Fibroblast of lung (primary cell): ENCODE data around the gene IGFLR1. TPM values are rescaled to one million over a fixed set of nuclear protein-coding genes. Genes with fewer than 3 reads are reported as not detected.

Source experiments
- DNase-seq, 2 donors: peaks; one replicate each; pipeline versions ENCODE4 v3.0.0 to v3.0.0-alpha.2; 2010; ENCODE audit warnings: low read depth in 2 of 2
- H2AFZ ChIP-seq: 2 replicates; pipeline ENCODE4 v1.5.1; 2012; ENCODE audit warnings: low read length, control low read depth, inconsistent platforms
- H3K27ac ChIP-seq: 2 replicates; pipeline ENCODE4 v1.5.1; 2011; ENCODE audit warnings: low read length, control low read depth; ENCODE audit not compliant: insufficient read depth
- H3K27me3 ChIP-seq: 2 replicates; pipeline ENCODE4 v1.5.1; 2011; ENCODE audit warnings: mild to moderate bottlenecking, low read length; ENCODE audit not compliant: control insufficient read depth, insufficient read depth
- H3K36me3 ChIP-seq: 2 replicates; pipeline ENCODE4 v1.5.1; 2011; ENCODE audit warnings: low read length; ENCODE audit not compliant: control insufficient read depth, insufficient read depth
- H3K4me1 ChIP-seq: 2 replicates; pipeline ENCODE4 v1.5.1; 2011; ENCODE audit warnings: low read length; ENCODE audit not compliant: control insufficient read depth, insufficient read depth; ENCODE audit errors: extremely low read depth
- H3K4me2 ChIP-seq: 2 replicates; pipeline ENCODE4 v1.5.1; 2011; ENCODE audit warnings: low read length, control low read depth; ENCODE audit not compliant: insufficient read depth; ENCODE audit errors: extremely low read depth
- H3K4me3 ChIP-seq, 4 experiments: fragments of 200-600 bp in 1 of 4; sonication (generic) in 1 of 4; replicated peaks in 1 of 4; 2 replicates each; pipeline ENCODE4 v1.5.1; 2011 to 2016; ENCODE audit warnings: low read length in 4 of 4, low read depth in 3 of 4, mild to moderate bottlenecking in 3 of 4, control low read depth in 2 of 4, inconsistent platforms in 1 of 4, mixed read lengths in 1 of 4; ENCODE audit not compliant: insufficient read depth in 1 of 4; ENCODE audit errors: control extremely low read depth in 1 of 4
- H3K79me2 ChIP-seq: 2 replicates; pipeline ENCODE4 v1.5.1; 2012; ENCODE audit warnings: mild to moderate bottlenecking, low read length, inconsistent platforms; ENCODE audit not compliant: control insufficient read depth, insufficient read depth
- H3K9ac ChIP-seq: 2 replicates; pipeline ENCODE4 v1.5.1; 2011; ENCODE audit warnings: mild to moderate bottlenecking, low read length, control low read depth; ENCODE audit not compliant: insufficient read depth
- H3K9me3 ChIP-seq: 2 replicates; pipeline ENCODE4 v1.5.1; 2012; ENCODE audit warnings: low read depth, low read length; ENCODE audit not compliant: control insufficient read depth, insufficient read depth
- H4K20me1 ChIP-seq: 2 replicates; pipeline ENCODE4 v1.5.1; 2011; ENCODE audit warnings: low read length; ENCODE audit not compliant: control insufficient read depth, insufficient read depth; ENCODE audit errors: extremely low read depth
- CTCF ChIP-seq, 2 donors: IDR thresholded peaks in 1 of 2; conservative IDR thresholded peaks in 1 of 2; 1 replicate in 1 of 2; 2 replicates in 1 of 2; pipeline ENCODE4 v1.5.1; 2011 to 2012; ENCODE audit warnings: low read length in 2 of 2, control low read depth in 1 of 2, inconsistent platforms in 1 of 2, low read depth in 1 of 2, mild to moderate bottlenecking in 1 of 2
- EZH2 ChIP-seq: IDR thresholded peaks from 2 replicates; pipeline ENCODE4 v1.5.1; 2012; ENCODE audit warnings: low read length, control low read depth, mild to moderate bottlenecking; ENCODE audit errors: missing control alignments
- polyA plus RNA-seq, 2 donors: library from polyadenylated mRNA; depleted of rRNA in 1 of 2; stranded (reverse) in 1 of 2; unstranded in 1 of 2; fragments of >200 nt; gene quantifications; 2 replicates each; pipeline ENCODE4 v1.2.1, GENCODE V29; 2011 to 2012; ENCODE audit warnings: missing spikeins in 1 of 2
- total RNA-seq: library from RNA; depleted of rRNA; stranded (reverse); fragments of >200 nt; gene quantifications from 2 replicates; pipeline ENCODE4 v1.2.1, GENCODE V29; 2014

The IGFLR1 gene
- total and polyA plus RNA-seq, 2 donors (not counting 1 experiment from before 2014, with no cell fraction given) = 0.17 to 0.75 TPM

GRCh38 chr19:35753634-35754369, 11.6 kb upstream of the IGFLR1 start:
- no peak overlapping the region for H3K4me2 ChIP-seq
- no peak for TF ChIP-seq EZH2
- TF ChIP-seq CTCF (conservative IDR thresholded peaks at IDR 0.05 in 1 of 2, IDR thresholded peaks at IDR 0.05 in 1 of 2; ENCODE audit: low read depth in 1 of 2, low read length in 2 of 2) = no peak
- peaks cover 13% of the 10 kb centered on the region for H3K4me1 ChIP-seq
- peak in 1 of 2 donors; percentile 34 for DNase-seq
- H3K4me3 ChIP-seq = no peak overlapping the region
- no peak overlapping the region for H2AFZ ChIP-seq
- no peak overlapping the region for H3K27ac ChIP-seq
- H3K79me2 ChIP-seq = peaks cover 20% of the 10 kb centered on the region
- no peaks in the 10 kb centered on the region for H3K27me3 ChIP-seq
- no peaks in the 10 kb centered on the region for H3K9me3 ChIP-seq
- peaks cover 21% of the 10 kb centered on the region for H3K36me3 ChIP-seq
- no peaks in the 10 kb centered on the region for H4K20me1 ChIP-seq
- H3K9ac ChIP-seq = no peak overlapping the region

DNA sequence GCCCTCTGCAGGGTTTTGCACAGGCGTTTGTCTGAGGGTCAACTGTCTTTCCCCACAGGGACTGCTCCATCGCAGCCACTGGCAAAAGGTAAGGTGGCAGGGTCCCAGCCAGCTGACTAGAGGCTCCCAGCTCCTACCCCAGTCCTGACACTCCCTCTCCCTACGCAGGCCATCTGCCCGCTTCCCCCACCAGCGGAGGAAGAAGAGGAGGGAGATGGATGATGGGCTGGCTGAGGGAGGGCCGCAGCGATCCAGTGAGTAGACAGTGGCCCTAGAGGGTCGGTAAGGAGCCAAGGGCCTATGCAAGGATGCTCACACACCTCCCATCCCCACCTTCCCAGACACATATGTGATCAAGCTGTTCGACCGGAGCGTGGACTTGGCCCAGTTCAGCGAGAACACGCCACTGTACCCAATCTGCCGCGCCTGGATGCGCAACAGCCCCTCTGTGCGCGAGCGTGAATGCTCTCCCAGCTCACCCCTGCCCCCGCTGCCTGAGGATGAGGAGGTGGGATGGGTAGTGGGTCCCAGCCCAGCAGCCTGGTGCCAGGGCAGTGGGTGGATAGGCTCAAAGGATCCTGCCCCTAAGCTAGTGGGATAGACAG, 10.6 kb upstream of the IGFLR1 start:
- H3K4me3 ChIP-seq = no peak overlapping the region
- H2AFZ ChIP-seq = no peak overlapping the region
- no peak overlapping the region for H3K4me2 ChIP-seq
- H3K79me2 ChIP-seq = peaks cover 21% of the 10 kb centered on the region
- TF ChIP-seq EZH2 (no peak), CTCF (conservative IDR thresholded peaks at IDR 0.05 in 1 of 2, IDR thresholded peaks at IDR 0.05 in 1 of 2; ENCODE audit: low read depth in 1 of 2, low read length in 2 of 2) (no peak)
- H3K27ac ChIP-seq = no peak overlapping the region
- H3K9ac ChIP-seq = no peak overlapping the region
- DNase-seq = peak in 1 of 2 donors; percentile 29
- H4K20me1 ChIP-seq = no peaks in the 10 kb centered on the region
- no peaks in the 10 kb centered on the region for H3K27me3 ChIP-seq
- H3K4me1 ChIP-seq = peaks cover 13% of the 10 kb centered on the region
- H3K9me3 ChIP-seq = no peaks in the 10 kb centered on the region
- peaks cover 21% of the 10 kb centered on the region for H3K36me3 ChIP-seq

DNA sequence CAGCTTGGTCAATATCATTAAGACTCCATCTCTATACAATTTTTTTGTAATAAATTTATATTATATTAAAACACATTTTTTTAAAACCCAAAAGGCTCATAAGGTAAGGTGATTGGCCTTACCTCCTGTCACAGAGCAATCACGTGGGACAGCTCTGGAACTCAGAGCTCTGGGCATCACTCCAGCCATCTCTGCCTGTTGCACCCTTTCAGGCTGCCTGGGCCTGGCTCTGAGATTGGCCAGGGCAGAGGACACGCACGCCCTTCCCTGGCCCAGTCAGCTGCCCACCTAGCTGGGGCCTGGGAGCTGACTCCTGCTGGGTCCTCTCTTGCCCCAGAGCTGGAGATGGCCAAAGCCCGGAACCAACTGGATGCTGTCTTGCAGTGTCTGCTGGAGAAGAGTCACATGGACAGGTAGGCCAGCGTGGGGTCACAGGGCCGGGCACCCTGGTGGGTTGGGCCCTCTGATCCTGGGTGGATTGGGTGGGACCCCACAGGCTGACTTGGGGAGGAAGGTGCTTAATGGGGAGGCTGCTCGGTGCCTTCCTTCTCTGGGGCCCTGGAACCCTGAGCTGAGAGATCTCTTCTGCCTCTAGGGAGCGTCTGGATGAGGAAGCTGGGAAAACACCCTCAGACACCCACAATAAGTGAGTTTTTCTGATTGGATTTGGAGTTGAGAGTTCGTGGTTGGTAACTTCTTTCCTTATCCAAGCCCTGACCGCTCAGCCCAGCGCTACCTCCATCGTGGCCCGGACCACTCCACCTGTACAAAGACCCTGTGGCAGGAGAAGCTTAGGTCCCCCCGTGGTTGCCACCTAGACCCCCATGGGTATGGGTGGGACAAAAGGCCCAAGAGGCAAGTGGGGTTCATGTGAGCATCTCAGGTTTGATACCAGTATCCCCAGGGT, 9.8 kb upstream of the IGFLR1 start:
- peaks cover 21% of the 10 kb centered on the region for H3K79me2 ChIP-seq
- H3K4me1 ChIP-seq = peaks cover 12% of the 10 kb centered on the region
- H3K4me3 ChIP-seq = no peak overlapping the region
- no peak overlapping the region for H2AFZ ChIP-seq
- H3K9ac ChIP-seq = no peak overlapping the region
- peaks cover 21% of the 10 kb centered on the region for H3K36me3 ChIP-seq
- no peak overlapping the region for H3K27ac ChIP-seq
- H3K27me3 ChIP-seq = no peaks in the 10 kb centered on the region
- TF ChIP-seq EZH2 = no peak
- no peak for TF ChIP-seq CTCF (conservative IDR thresholded peaks at IDR 0.05 in 1 of 2, IDR thresholded peaks at IDR 0.05 in 1 of 2; ENCODE audit: low read depth in 1 of 2, low read length in 2 of 2)
- H4K20me1 ChIP-seq = no peaks in the 10 kb centered on the region
- H3K4me2 ChIP-seq = no peak overlapping the region
- H3K9me3 ChIP-seq = no peaks in the 10 kb centered on the region
- DNase-seq = no peak
